Activated gamma-delta T cell treated with Interleukin-2 at 50 U/mL for 16 hours (primary cell): ENCODE data around the gene SRR.
"Not testable (repeated sequence)": the region's sequence is repeated elsewhere in the genome, so short reads cannot be mapped to it uniquely, and the experiment has no call there.

Experiments used
- DNase-seq: peaks from one replicate; pipeline ENCODE4 v3.0.0-alpha.2; 2020

Gene SRR

GRCh38 chr17:2303204-2304188 is at the start of gene SRR, which contains the start of gene SMG6:
Gene SRR, plus strand, starts transcription at chr17:2303950. Its CDS starts 11,611 bp downstream, at chr17:2315561.
Gene SMG6, minus strand, starts transcription at chr17:2303785. Its CDS starts 65 bp downstream, at chr17:2303720.
- peak; percentile 95 for DNase-seq

- DNase-seq, result not testable (repeated sequence)
Measured at GRCh38 chr17:2258830-2259229, 44.9 kb upstream of the SRR start.

GRCh38 chr17:2259769-2260536 is 43.8 kb upstream of the SRR start:
- DNase-seq, result peak; percentile 39

- DNase-seq, result no peak
Measured at GRCh38 chr17:2262135-2262587, 41.6 kb upstream of the SRR start.

GRCh38 chr17:2263183-2264066 is 40.3 kb upstream of the SRR start:
- DNase-seq, result no peak

- no peak for DNase-seq
Measured at GRCh38 chr17:2264067-2264860, 39.5 kb upstream of the SRR start.

- DNase-seq, result not testable (repeated sequence)
Measured at GRCh38 chr17:2265166-2265565, 38.6 kb upstream of the SRR start.

GRCh38 chr17:2266045-2266864 is 37.5 kb upstream of the SRR start:
- peak; percentile 84 for DNase-seq

- DNase-seq, result no peak
Measured at GRCh38 chr17:2266865-2267228, 36.9 kb upstream of the SRR start.

GRCh38 chr17:2267354-2267753 is 36.4 kb upstream of the SRR start:
- no peak for DNase-seq

GRCh38 chr17:2271985-2272702 is 31.6 kb upstream of the SRR start:
- no peak for DNase-seq

GRCh38 chr17:2274414-2274813 is 29.3 kb upstream of the SRR start:
- no peak for DNase-seq

- no peak for DNase-seq
Measured at GRCh38 chr17:2275722-2276121, 28.0 kb upstream of the SRR start.

- no peak for DNase-seq
Measured at GRCh38 chr17:2277429-2278170, 26.1 kb upstream of the SRR start.

- DNase-seq, result no peak
Measured at GRCh38 chr17:2279707-2280106, 24.0 kb upstream of the SRR start.

- no peak for DNase-seq
Measured at GRCh38 chr17:2282297-2282873, 21.4 kb upstream of the SRR start.

GRCh38 chr17:2283302-2283701 is 20.4 kb upstream of the SRR start:
- DNase-seq, result no peak

- DNase-seq, result no peak
Measured at GRCh38 chr17:2289878-2290478, 13.8 kb upstream of the SRR start.

GRCh38 chr17:2292100-2292499 is 11.7 kb upstream of the SRR start:
- DNase-seq, result no peak
